Caco-2 (cell line): Measurements from ENCODE around the gene ARRB2. TPM values are rescaled to one million over a fixed set of nuclear protein-coding genes. Genes with fewer than 3 reads are reported as not detected.

Experiments
- BruUV-seq: library from RNA; stranded (reverse); fragments of 400-500 nt; replicated peaks from 2 replicates; lab custom pipeline; 2021; lab: Mats Ljungman, UMichigan
- CTCF ChIA-PET: fragments of 300-600 bp; sonication (Branson Sonifier 250); formaldehyde crosslinking; loops from one replicate; lab custom pipeline; 2022; ENCODE audit warnings: antibody characterized with exemption; lab: Charles Lee
- POLR2A ChIA-PET: fragments of 300-600 bp; sonication (Branson Sonifier 250); formaldehyde crosslinking; loops from one replicate; lab custom pipeline; 2022; ENCODE audit warnings: antibody characterized with exemption; lab: Charles Lee
- DNase-seq, 2 experiments: peaks; one replicate each; pipeline versions ENCODE4 v3.0.0 to v3.0.0-alpha.2; 2020 to 2022
- H3K27me3 ChIP-seq: replicated peaks from 2 replicates; pipeline ENCODE4 v1.6.0; 2011; ENCODE audit warnings: low read length; ENCODE audit not compliant: control insufficient read depth, insufficient read depth
- H3K36me3 ChIP-seq: 2 replicates; pipeline ENCODE4 v1.5.1; 2011; ENCODE audit warnings: low read length; ENCODE audit not compliant: control insufficient read depth, insufficient read depth
- H3K4me1 ChIP-seq: fragments of 250-450 bp; sonication (Bioruptor Pico); 2 replicates; pipeline ENCODE4 v1.5.1; 2020; ENCODE audit warnings: mild to moderate bottlenecking
- H3K4me3 ChIP-seq: 2 replicates; pipeline ENCODE4 v1.5.1; 2011; ENCODE audit warnings: low read depth, mild to moderate bottlenecking, control low read depth, low read length
- H3K9me3 ChIP-seq: fragments of 250-450 bp; sonication (Bioruptor Pico); 2 replicates; pipeline ENCODE4 v1.5.1; 2020; ENCODE audit warnings: mild to moderate bottlenecking, moderate library complexity
- H3K27ac Mint-ChIP-seq: one replicate; pipeline ENCODE4 v1.8.0; 2022; ENCODE audit warnings: mixed read lengths; ENCODE audit not compliant: unreplicated experiment
- H3K27me3 Mint-ChIP-seq: one replicate; pipeline ENCODE4 v1.8.0; 2022; ENCODE audit warnings: mixed read lengths; ENCODE audit not compliant: insufficient read depth, unreplicated experiment
- H3K36me3 Mint-ChIP-seq: one replicate; pipeline ENCODE4 v1.8.0; 2022; ENCODE audit warnings: mild to moderate bottlenecking, mixed read lengths; ENCODE audit not compliant: insufficient read depth, unreplicated experiment
- H3K4me1 Mint-ChIP-seq: one replicate; pipeline ENCODE4 v1.8.0; 2022; ENCODE audit warnings: low read depth, mixed read lengths; ENCODE audit not compliant: unreplicated experiment
- H3K4me3 Mint-ChIP-seq: one replicate; pipeline ENCODE4 v1.8.0; 2022; ENCODE audit warnings: mild to moderate bottlenecking, moderate library complexity, mixed read lengths; ENCODE audit not compliant: unreplicated experiment
- H3K9me3 Mint-ChIP-seq: one replicate; pipeline ENCODE4 v1.8.0; 2022; ENCODE audit warnings: mixed read lengths; ENCODE audit not compliant: unreplicated experiment
- CTCF ChIP-seq, 2 experiments: fragments of 200-600 bp in 1 of 2; IDR thresholded peaks; 1 replicate in 1 of 2; 2 replicates in 1 of 2; pipeline versions ENCODE4 v1.5.1 to v1.8.0; 2011 to 2022; ENCODE audit warnings: antibody characterized with exemption in 1 of 2, control low read depth in 1 of 2, inconsistent platforms in 1 of 2, low read depth in 1 of 2, low read length in 1 of 2, mild to moderate bottlenecking in 1 of 2, moderate library complexity in 1 of 2; ENCODE audit not compliant: insufficient read depth in 1 of 2, severe bottlenecking in 1 of 2, unreplicated experiment in 1 of 2
- intact Hi-C: fragments of 100-400 bp; cut with micrococcal nuclease; formaldehyde crosslinking; loops from one replicate; pipeline ENCODE4 v1.10.0; 2022; ENCODE audit not compliant: unreplicated experiment
- total RNA-seq: library from RNA; stranded (reverse); gene quantifications from 2 replicates; pipeline ENCODE4 v1.2.3, GENCODE V29; 2022

Gene ARRB2
- total RNA-seq, 1 experiment from 2014 or later = 37.1 TPM

- Mint-ChIP-seq H3K4me3 (no peak overlapping the region), H3K4me1 (no peaks in the 10 kb centered on the region), H3K27ac (no peak overlapping the region), H3K27me3 (no peaks in the 10 kb centered on the region), H3K36me3 (peaks cover 6% of the 10 kb centered on the region), H3K9me3 (no peaks in the 10 kb centered on the region)
- TF ChIP-seq CTCF (IDR thresholded peaks at IDR 0.05; ENCODE audit: insufficient read depth in 1 of 2, low read depth in 1 of 2, low read length in 1 of 2, severe bottlenecking in 1 of 2, unreplicated experiment in 1 of 2) = no peak
- no peaks in the 10 kb centered on the region for H3K4me1 ChIP-seq
- BruUV-seq = no TSS peak
- intact Hi-C loops = no loop called here
- ChIA-PET CTCF (no interaction called here), POLR2A (no interaction called here)
- H3K9me3 ChIP-seq = no peaks in the 10 kb centered on the region
- H3K4me3 ChIP-seq = no peak overlapping the region
- H3K36me3 ChIP-seq = no peaks in the 10 kb centered on the region
- DNase-seq = no peak
- H3K27me3 ChIP-seq = no peaks in the 10 kb centered on the region
Measured at GRCh38 chr17:4742133-4742532, 31.7 kb downstream of the ARRB2 start.

GRCh38 chr17:4742629-4743028, 32.2 kb downstream of the ARRB2 start:
- CTCF ChIA-PET = no interaction called here
- H3K4me1 ChIP-seq = no peaks in the 10 kb centered on the region
- no peaks in the 10 kb centered on the region for H3K9me3 ChIP-seq
- no peaks in the 10 kb centered on the region for H3K36me3 ChIP-seq
- no peak for TF ChIP-seq CTCF (IDR thresholded peaks at IDR 0.05; ENCODE audit: insufficient read depth in 1 of 2, low read depth in 1 of 2, low read length in 1 of 2, severe bottlenecking in 1 of 2, unreplicated experiment in 1 of 2)
- intact Hi-C loops = no loop called here
- Mint-ChIP-seq H3K4me1 (no peaks in the 10 kb centered on the region), H3K4me3 (no peak overlapping the region), H3K9me3 (no peaks in the 10 kb centered on the region), H3K27me3 (no peaks in the 10 kb centered on the region), H3K36me3 (peaks cover 6% of the 10 kb centered on the region), H3K27ac (no peak overlapping the region)
- BruUV-seq = no TSS peak
- DNase-seq = no peak
- no peak overlapping the region for H3K4me3 ChIP-seq
- no peaks in the 10 kb centered on the region for H3K27me3 ChIP-seq
- POLR2A ChIA-PET = no interaction called here

DNA sequence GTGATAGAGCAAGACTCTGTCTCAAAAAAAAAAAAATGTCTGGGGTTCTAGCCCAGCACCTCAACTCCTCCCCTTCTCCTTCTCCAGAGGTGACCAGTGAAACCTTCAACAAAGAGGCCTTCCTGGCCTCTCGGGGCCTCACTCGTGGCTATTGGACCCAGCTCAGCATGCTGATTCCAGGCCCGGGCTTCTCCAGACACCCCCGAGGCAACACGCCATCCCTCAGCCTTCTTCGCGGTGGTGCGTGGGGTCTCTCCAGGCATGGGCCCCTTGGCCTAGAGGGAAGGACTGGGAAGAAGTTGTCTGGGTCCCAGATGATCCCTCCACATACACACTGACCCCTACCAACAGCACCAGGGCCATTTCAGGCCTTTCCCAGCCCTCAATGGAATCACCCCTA, 32.8 kb downstream of the ARRB2 start:
- Mint-ChIP-seq H3K9me3 (no peaks in the 10 kb centered on the region), H3K4me3 (no peak overlapping the region), H3K27ac (no peak overlapping the region), H3K27me3 (no peaks in the 10 kb centered on the region), H3K36me3 (peaks cover 6% of the 10 kb centered on the region), H3K4me1 (no peaks in the 10 kb centered on the region)
- H3K9me3 ChIP-seq = no peaks in the 10 kb centered on the region
- ChIA-PET POLR2A (no interaction called here), CTCF (no interaction called here)
- DNase-seq = no peak
- no peak for TF ChIP-seq CTCF (IDR thresholded peaks at IDR 0.05; ENCODE audit: insufficient read depth in 1 of 2, low read depth in 1 of 2, low read length in 1 of 2, severe bottlenecking in 1 of 2, unreplicated experiment in 1 of 2)
- intact Hi-C loops = no loop called here
- no peak overlapping the region for H3K4me3 ChIP-seq
- H3K4me1 ChIP-seq = no peaks in the 10 kb centered on the region
- no TSS peak for BruUV-seq
- no peaks in the 10 kb centered on the region for H3K36me3 ChIP-seq
- H3K27me3 ChIP-seq = no peaks in the 10 kb centered on the region
